Thyroid gland (tissue), 4 donors: ENCODE results near the gene YPEL1.

Experiments used
- CTCF ChIP-seq, 6 experiments: fragments of 200-600 bp in 3 of 6; fragments of 450-650 bp in 3 of 6; sonication (generic) in 3 of 6; IDR thresholded peaks; one replicate each; pipeline ENCODE4 v1.5.1; 2016 to 2019; ENCODE audit warnings: antibody characterized with exemption in 6 of 6, mild to moderate bottlenecking in 2 of 6, inconsistent platforms in 1 of 6, moderate library complexity in 1 of 6
- POLR2A ChIP-seq, 2 donors: fragments of 450-650 bp; IDR thresholded peaks; one replicate each; pipeline ENCODE4 v1.6.1; 2017; ENCODE audit warnings: antibody characterized with exemption in 2 of 2, mild to moderate bottlenecking in 2 of 2, moderate library complexity in 1 of 2

GRCh38 chr22:21673534-21674321 is 61.9 kb downstream of the YPEL1 start:
- TF ChIP-seq CTCF (IDR thresholded peaks at IDR 0.05) (no peak), POLR2A (IDR thresholded peaks at IDR 0.05) (no peak)
